C4-2B (cell line): ENCODE results near the gene PSMF1.
"Not testable (repeated sequence)": the region's sequence is repeated elsewhere in the genome, so short reads cannot be mapped to it uniquely, and the experiment has no call there.

Experiments
- H3K27ac ChIP-seq: fragments of 450-650 bp; 2 replicates; pipeline ENCODE4 v1.5.1; 2017
- CTCF ChIP-seq: fragments of 450-650 bp; conservative IDR thresholded peaks from 2 replicates; pipeline ENCODE4 v1.5.1; 2017; ENCODE audit warnings: mild to moderate bottlenecking
- ZFX ChIP-seq: fragments of 450-650 bp; IDR thresholded peaks from 2 replicates; pipeline ENCODE4 v1.6.1; 2017

Gene PSMF1

GRCh38 chr20:1131354-1131753, 13.0 kb downstream of the PSMF1 start:
- TF ChIP-seq CTCF (no peak), ZFX (no peak)
- no peak overlapping the region for H3K27ac ChIP-seq

- H3K27ac ChIP-seq: no peak overlapping the region
- TF ChIP-seq CTCF: no peak
- no peak for TF ChIP-seq ZFX
Observed at GRCh38 chr20:1134355-1134754, 16.0 kb downstream of the PSMF1 start.

- H3K27ac ChIP-seq: no peak overlapping the region
- no peak for TF ChIP-seq ZFX
- no peak for TF ChIP-seq CTCF
Observed at GRCh38 chr20:1134836-1135235, 16.4 kb downstream of the PSMF1 start.

GRCh38 chr20:1137236-1137635, 18.8 kb downstream of the PSMF1 start:
- H3K27ac ChIP-seq: no peak overlapping the region
- TF ChIP-seq CTCF (no peak), ZFX (no peak)

- TF ChIP-seq ZFX (no peak), CTCF (no peak)
Observed at GRCh38 chr20:1144401-1145172, 26.2 kb downstream of the PSMF1 start.

GRCh38 chr20:1146957-1147356, 28.6 kb downstream of the PSMF1 start:
- no peak for TF ChIP-seq CTCF
- no peak for TF ChIP-seq ZFX
- H3K27ac ChIP-seq: no peak overlapping the region

More at GRCh38 chr20:1144401-1145172, 26.2 kb downstream of the PSMF1 start:
- H3K27ac ChIP-seq: no peak overlapping the region

GRCh38 chr20:1149812-1150211, 31.4 kb downstream of the PSMF1 start:
- H3K27ac ChIP-seq: not testable (repeated sequence)

- TF ChIP-seq ZFX (no peak), CTCF (no peak)
- H3K27ac ChIP-seq: no peak overlapping the region
Observed at GRCh38 chr20:1150218-1150617, 31.8 kb downstream of the PSMF1 start.
